ENCODE measurements around the gene ADARB1.

GRCh38 chr21:45207839-45208626 lies 133.7 kb downstream of the ADARB1 start:
- TF ChIP-seq SMC3 (IDR thresholded peaks at IDR 0.05; ENCODE audit: low read depth, low read length) (no peak), CTCF (conservative IDR thresholded peaks at IDR 0.05; ENCODE audit: low read depth, low read length) (no peak), POLR2A (IDR thresholded peaks at IDR 0.05; ENCODE audit: low read depth, low read length) (no peak), MXI1 (IDR thresholded peaks at IDR 0.05; ENCODE audit: borderline replicate concordance, low read depth, low read length) (no peak), ELK1 (IDR thresholded peaks at IDR 0.05; ENCODE audit: borderline replicate concordance, low read depth, low read length) (no peak), MAZ (IDR thresholded peaks at IDR 0.05; ENCODE audit: borderline replicate concordance, low read depth, low read length) (no peak), RAD21 (IDR thresholded peaks at IDR 0.05; ENCODE audit: low read length) (no peak)

Data from IMR-90 (cell line).